Measurements from ENCODE around the gene WWTR1. TPM values are rescaled to one million over a fixed set of nuclear protein-coding genes. Genes with fewer than 3 reads are reported as not detected.

The WWTR1 gene
- total RNA-seq, 1 experiment from 2014 or later: 79.7 TPM

- DNase-seq (no peak), ATAC-seq (no peak)
- Histone ChIP-seq H3K9ac (ENCODE audit: low read length) (no peak overlapping the region), H3K36me3 (ENCODE audit: low read depth, low read length) (no peaks in the 10 kb centered on the region), H3K9me2 (replicated peaks; ENCODE audit: low read length) (no peaks in the 10 kb centered on the region), H3K4me1 (ENCODE audit: insufficient read depth, low read length) (peaks cover 9% of the 10 kb centered on the region), H3K4me3 (ENCODE audit: low read length) (no peak overlapping the region), H3K9me3 (ENCODE audit: low read length) (no peaks in the 10 kb centered on the region), H3K4me2 (ENCODE audit: low read length) (no peak overlapping the region), H3K27me3 (ENCODE audit: low read length) (no peaks in the 10 kb centered on the region), H4K20me1 (ENCODE audit: low read length) (no peaks in the 10 kb centered on the region), H3K79me2 (ENCODE audit: low read length) (peaks cover 3% of the 10 kb centered on the region), H3K27ac (ENCODE audit: low read length) (no peak overlapping the region), H2AFZ (ENCODE audit: low read length) (no peak overlapping the region), H3F3A (ENCODE audit: low read length, unreplicated experiment) (no peaks in the 10 kb centered on the region)
- BruUV-seq (replicated peaks): no TSS peak
- no peak for TF ChIP-seq EZH2 (IDR thresholded peaks at IDR 0.05; ENCODE audit: low read length, unreplicated experiment)
- TF ChIP-seq, protein P1, sequence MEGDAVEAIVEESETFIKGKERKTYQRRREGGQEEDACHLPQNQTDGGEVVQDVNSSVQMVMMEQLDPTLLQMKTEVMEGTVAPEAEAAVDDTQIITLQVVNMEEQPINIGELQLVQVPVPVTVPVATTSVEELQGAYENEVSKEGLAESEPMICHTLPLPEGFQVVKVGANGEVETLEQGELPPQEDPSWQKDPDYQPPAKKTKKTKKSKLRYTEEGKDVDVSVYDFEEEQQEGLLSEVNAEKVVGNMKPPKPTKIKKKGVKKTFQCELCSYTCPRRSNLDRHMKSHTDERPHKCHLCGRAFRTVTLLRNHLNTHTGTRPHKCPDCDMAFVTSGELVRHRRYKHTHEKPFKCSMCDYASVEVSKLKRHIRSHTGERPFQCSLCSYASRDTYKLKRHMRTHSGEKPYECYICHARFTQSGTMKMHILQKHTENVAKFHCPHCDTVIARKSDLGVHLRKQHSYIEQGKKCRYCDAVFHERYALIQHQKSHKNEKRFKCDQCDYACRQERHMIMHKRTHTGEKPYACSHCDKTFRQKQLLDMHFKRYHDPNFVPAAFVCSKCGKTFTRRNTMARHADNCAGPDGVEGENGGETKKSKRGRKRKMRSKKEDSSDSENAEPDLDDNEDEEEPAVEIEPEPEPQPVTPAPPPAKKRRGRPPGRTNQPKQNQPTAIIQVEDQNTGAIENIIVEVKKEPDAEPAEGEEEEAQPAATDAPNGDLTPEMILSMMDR (conservative IDR thresholded peaks at IDR 0.05; ENCODE audit: low read depth, low read length): no peak
- no peak for TF ChIP-seq EZH2phosphoT487 (IDR thresholded peaks at IDR 0.05; ENCODE audit: borderline replicate concordance, low read length)
- intact Hi-C loops (cut with micrococcal nuclease): no loop called here
- CTCF ChIA-PET: no interaction called here
- POLR2A ChIA-PET (ENCODE audit: unreplicated experiment): interaction anchor here (0.6 kb wide), 1 partner anchor 236 kb away, joined by 3 read pairs; no protein-coding TSS in a partner anchor
Measured at GRCh38 chr3:149663966-149664365, 6.1 kb upstream of the WWTR1 start.

DNA sequence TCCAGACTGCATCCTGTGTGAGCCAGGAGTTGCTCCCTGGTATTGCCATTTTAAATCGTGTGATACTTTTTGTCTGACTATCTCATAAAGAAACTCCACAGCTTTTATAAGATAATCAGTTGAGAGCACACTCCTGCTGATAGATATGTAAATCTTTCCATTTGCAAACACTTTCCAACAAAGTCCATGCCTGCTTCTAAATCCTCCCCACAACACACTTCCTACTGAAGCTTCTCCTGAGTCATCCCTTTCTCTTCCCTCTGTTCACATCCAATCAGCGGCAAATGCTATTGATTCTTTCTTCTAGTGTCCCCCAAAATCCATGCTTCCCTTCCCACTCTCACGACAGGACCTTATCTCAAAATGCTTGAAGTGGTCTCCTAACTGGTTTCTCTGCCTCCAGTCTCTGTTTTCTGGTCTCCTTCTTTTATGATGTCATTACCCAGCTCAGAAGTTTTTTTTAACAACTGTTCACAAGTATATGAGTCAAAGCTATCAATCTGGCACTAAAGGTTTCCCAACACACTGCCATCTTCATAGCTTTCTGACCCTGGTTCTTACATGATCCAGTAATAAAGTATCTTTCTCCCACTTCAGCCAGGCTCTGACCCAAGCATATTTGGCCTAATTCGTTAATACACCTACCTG, 4.5 kb upstream of the WWTR1 start:
- TF ChIP-seq, protein P1 (conservative IDR thresholded peaks at IDR 0.05; ENCODE audit: low read depth, low read length): no peak
- TF ChIP-seq EZH2 (IDR thresholded peaks at IDR 0.05; ENCODE audit: low read length, unreplicated experiment) (no peak), EZH2phosphoT487 (IDR thresholded peaks at IDR 0.05; ENCODE audit: borderline replicate concordance, low read length) (no peak)
- peaks cover 15% of the 10 kb centered on the region for H3K79me2 ChIP-seq (ENCODE audit: low read length)
- no peaks in the 10 kb centered on the region for H3K9me2 ChIP-seq (replicated peaks; ENCODE audit: low read length)
- no peak overlapping the region for H3K27ac ChIP-seq (ENCODE audit: low read length)
- peaks cover 2% of the 10 kb centered on the region; the same call in 1 of the 2 replicates for H4K20me1 ChIP-seq (ENCODE audit: low read length)
- no peak overlapping the region for H3K9ac ChIP-seq (ENCODE audit: low read length)
- intact Hi-C loops (cut with micrococcal nuclease): no loop called here
- H3K4me1 ChIP-seq (ENCODE audit: insufficient read depth, low read length): peaks cover 15% of the 10 kb centered on the region
- no peak overlapping the region for H3K4me2 ChIP-seq (ENCODE audit: low read length)
- BruUV-seq (replicated peaks): no TSS peak
- H3K4me3 ChIP-seq (ENCODE audit: low read length): no peak overlapping the region
- no peak for ATAC-seq
- H3K27me3 ChIP-seq (ENCODE audit: low read length): no peaks in the 10 kb centered on the region
- ChIA-PET POLR2A (ENCODE audit: unreplicated experiment) (interaction anchor here (0.6 to 0.8 kb wide), 2 partner anchors 42 to 380 kb away, joined by 3 read pairs; no protein-coding TSS in a partner anchor), CTCF (no interaction called here)
- no peak overlapping the region for H2AFZ ChIP-seq (ENCODE audit: low read length)
- DNase-seq: no peak
- no peaks in the 10 kb centered on the region for H3K9me3 ChIP-seq (ENCODE audit: low read length)
- H3F3A ChIP-seq (ENCODE audit: low read length, unreplicated experiment): no peaks in the 10 kb centered on the region
- H3K36me3 ChIP-seq (ENCODE audit: low read depth, low read length): no peaks in the 10 kb centered on the region

- Histone ChIP-seq H3K9me2 (replicated peaks; ENCODE audit: low read length) (no peaks in the 10 kb centered on the region), H3K27ac (ENCODE audit: low read length) (no peak overlapping the region), H4K20me1 (ENCODE audit: low read length) (peaks cover 21% of the 10 kb centered on the region), H3K36me3 (ENCODE audit: low read depth, low read length) (peaks cover 9% of the 10 kb centered on the region), H3K9ac (ENCODE audit: low read length) (no peak overlapping the region), H3K9me3 (ENCODE audit: low read length) (no peaks in the 10 kb centered on the region), H3K4me1 (ENCODE audit: insufficient read depth, low read length) (peaks cover 20% of the 10 kb centered on the region), H2AFZ (ENCODE audit: low read length) (no peak overlapping the region), H3F3A (ENCODE audit: low read length, unreplicated experiment) (no peaks in the 10 kb centered on the region), H3K4me3 (ENCODE audit: low read length) (no peak overlapping the region), H3K4me2 (ENCODE audit: low read length) (no peak overlapping the region), H3K79me2 (ENCODE audit: low read length) (peaks cover 34% of the 10 kb centered on the region), H3K27me3 (ENCODE audit: low read length) (no peaks in the 10 kb centered on the region)
- ATAC-seq (no peak), DNase-seq (no peak)
- no peak for TF ChIP-seq EZH2phosphoT487 (IDR thresholded peaks at IDR 0.05; ENCODE audit: borderline replicate concordance, low read length)
- TF ChIP-seq EZH2 (IDR thresholded peaks at IDR 0.05; ENCODE audit: low read length, unreplicated experiment): no peak
- TF ChIP-seq, protein P1 (conservative IDR thresholded peaks at IDR 0.05; ENCODE audit: low read depth, low read length): no peak
- ChIA-PET POLR2A (ENCODE audit: unreplicated experiment) (no interaction called here), CTCF (no interaction called here)
- intact Hi-C loops (cut with micrococcal nuclease): no loop called here
- BruUV-seq (replicated peaks): no TSS peak
Measured at GRCh38 chr3:149660462-149660861, 2.6 kb upstream of the WWTR1 start.

Data from PC-3 (cell line).